ENCODE measurements around the gene TLDC2.
"Not testable (repeated sequence)": the region's sequence is repeated elsewhere in the genome, so short reads cannot be mapped to it uniquely, and the experiment has no call there.

Gene TLDC2

DNA sequence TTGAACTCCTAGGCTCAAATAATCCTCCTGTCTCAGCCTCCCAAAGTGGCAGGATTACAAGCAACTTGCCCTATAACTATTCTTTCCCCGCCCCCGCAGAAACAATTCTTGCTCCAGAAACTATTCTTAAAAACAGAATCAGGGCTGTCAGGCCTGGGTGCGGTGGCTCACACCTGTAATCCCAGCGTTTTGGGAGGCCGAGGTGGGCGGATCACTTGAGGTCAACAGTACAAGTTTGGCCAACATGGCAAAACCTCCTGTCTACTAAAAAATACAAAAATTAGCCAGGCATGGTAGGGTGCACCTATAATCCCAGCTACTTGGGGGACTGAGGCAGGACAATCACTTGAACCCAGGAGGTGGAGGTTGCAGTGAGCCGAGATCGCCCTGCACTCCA is 44.4 kb downstream of the TLDC2 start:
- TF ChIP-seq, protein P1, sequence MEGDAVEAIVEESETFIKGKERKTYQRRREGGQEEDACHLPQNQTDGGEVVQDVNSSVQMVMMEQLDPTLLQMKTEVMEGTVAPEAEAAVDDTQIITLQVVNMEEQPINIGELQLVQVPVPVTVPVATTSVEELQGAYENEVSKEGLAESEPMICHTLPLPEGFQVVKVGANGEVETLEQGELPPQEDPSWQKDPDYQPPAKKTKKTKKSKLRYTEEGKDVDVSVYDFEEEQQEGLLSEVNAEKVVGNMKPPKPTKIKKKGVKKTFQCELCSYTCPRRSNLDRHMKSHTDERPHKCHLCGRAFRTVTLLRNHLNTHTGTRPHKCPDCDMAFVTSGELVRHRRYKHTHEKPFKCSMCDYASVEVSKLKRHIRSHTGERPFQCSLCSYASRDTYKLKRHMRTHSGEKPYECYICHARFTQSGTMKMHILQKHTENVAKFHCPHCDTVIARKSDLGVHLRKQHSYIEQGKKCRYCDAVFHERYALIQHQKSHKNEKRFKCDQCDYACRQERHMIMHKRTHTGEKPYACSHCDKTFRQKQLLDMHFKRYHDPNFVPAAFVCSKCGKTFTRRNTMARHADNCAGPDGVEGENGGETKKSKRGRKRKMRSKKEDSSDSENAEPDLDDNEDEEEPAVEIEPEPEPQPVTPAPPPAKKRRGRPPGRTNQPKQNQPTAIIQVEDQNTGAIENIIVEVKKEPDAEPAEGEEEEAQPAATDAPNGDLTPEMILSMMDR (IDR thresholded peaks at IDR 0.05; ENCODE audit: low read depth, low read length) = no peak
- no peak overlapping the region for H3K4me3 ChIP-seq (ENCODE audit: low read depth, low read length)

DNA sequence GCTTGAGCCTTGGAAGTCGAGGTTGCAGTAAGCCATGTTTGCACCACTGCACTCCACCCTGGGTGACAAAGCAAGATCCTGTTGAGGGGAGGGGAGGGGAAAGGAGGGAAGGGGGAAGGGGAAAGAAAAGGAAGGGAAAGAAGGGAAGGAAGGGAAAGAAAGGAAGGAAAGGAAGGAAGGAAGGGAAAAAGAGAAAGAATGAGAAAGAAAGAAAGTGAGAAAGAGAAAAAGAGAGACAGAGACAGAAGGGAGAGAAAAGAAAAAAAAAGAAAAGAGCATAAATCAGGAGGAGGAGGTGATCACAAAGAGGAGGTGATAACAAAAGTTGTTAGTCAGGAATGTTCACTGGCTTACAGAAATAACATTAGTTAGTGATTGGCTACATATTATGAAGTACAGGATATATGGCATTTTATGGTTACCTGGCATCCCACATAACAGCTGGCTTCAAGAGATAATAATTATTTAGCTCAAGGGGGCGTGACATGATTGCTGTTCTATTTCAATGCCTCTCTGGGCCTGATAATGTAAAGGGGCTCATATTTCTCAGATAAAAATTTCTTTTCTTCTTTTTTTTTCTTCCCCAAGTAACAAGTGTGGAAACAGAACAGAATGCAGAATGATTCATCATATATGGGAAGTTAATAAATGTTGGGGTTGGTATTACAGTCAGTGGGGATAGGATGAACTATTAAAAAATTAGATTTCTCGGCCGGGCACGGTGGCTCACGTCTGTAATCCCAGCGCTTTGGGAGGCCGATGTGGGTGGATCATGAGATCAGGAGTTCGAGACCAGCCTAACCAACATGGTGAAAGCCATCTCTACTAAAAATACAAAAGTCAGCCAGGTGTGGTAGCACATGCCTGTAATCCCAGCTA is 48.5 kb downstream of the TLDC2 start:
- TF ChIP-seq, protein P1 (IDR thresholded peaks at IDR 0.05; ENCODE audit: low read depth, low read length) = no peak
- no peak overlapping the region for H3K4me3 ChIP-seq (ENCODE audit: low read depth, low read length)

GRCh38 chr20:36925234-36925633 is 49.3 kb downstream of the TLDC2 start:
- TF ChIP-seq, protein P1 (IDR thresholded peaks at IDR 0.05; ENCODE audit: low read depth, low read length) = no peak
- no peak overlapping the region for H3K4me3 ChIP-seq (ENCODE audit: low read depth, low read length)

DNA sequence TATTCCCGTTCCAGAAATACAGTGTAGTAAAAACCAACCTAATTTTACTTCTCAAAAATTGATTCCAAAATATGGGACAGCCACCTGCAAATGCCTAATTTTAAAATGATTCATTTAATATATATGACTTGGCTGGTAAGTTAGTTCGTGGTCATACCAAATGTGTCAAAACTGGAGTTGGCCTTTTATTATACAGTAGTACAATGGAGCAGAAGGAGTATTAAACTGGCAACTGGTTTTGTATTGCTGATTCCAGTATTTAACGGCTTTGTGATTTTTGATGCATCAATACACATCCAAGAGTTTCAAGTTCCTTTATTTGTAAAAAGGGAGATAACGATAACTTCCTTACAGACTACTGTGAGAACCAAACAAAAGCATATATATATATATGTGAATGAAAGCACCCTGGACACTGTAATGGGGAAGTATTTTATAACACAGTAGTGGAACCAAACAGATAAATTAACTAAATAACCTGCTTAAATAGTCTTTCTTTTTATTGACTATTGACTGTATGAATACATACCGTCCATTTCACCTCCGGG is 50.8 kb downstream of the TLDC2 start:
- TF ChIP-seq, protein P1 (IDR thresholded peaks at IDR 0.05; ENCODE audit: low read depth, low read length) = no peak
- H3K4me3 ChIP-seq (ENCODE audit: low read depth, low read length) = no peak overlapping the region

DNA sequence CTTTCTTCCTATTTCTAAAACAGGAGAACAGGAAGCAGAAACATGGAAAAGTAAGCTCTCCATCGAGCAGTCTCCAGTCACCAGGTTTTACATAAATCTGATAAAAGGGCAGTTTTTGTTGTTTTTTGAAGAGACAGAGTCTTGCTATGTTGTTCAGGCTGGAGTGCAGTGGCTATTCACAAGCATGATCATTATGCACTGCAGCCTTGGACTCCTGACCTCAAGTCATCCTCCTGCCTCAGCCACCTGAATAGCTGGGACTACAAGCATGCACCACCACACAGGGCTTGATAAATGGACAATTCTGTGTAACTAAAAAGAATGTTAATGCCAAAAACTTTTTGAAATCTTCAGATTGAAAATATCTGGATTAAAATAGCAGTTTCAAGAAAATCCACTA is 51.8 kb downstream of the TLDC2 start:
- TF ChIP-seq, protein P1 (IDR thresholded peaks at IDR 0.05; ENCODE audit: low read depth, low read length) = no peak
- H3K4me3 ChIP-seq (ENCODE audit: low read depth, low read length) = no peak overlapping the region

GRCh38 chr20:36929290-36929689 is 53.4 kb downstream of the TLDC2 start:
- TF ChIP-seq, protein P1 (IDR thresholded peaks at IDR 0.05; ENCODE audit: low read depth, low read length) = no peak

GRCh38 chr20:36929691-36930090 is 53.8 kb downstream of the TLDC2 start:
- no peak overlapping the region for H3K4me3 ChIP-seq (ENCODE audit: low read depth, low read length)
- TF ChIP-seq, protein P1 (IDR thresholded peaks at IDR 0.05; ENCODE audit: low read depth, low read length) = no peak

More at GRCh38 chr20:36929290-36929689, 53.4 kb downstream of the TLDC2 start:
- H3K4me3 ChIP-seq (ENCODE audit: low read depth, low read length) = no peak overlapping the region

DNA sequence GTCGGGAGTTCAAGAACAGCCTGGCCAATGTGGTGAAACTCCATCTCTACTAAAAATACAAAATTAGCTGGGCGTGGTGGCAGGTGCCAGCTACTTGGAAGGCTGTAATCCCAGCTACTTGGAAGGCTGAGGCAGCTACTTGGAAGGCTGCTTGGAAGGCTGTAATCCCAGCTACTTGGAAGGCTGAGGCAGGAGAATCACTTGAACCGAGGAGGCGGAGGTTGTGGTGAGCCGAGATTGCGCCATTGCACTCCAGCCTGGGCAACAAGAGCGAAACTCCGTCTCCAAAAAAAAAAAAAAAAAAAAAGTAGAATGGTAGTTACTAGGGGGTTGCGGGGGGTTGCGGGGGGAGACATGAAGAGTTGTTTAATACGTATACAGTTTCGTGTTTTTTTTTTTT is 56.1 kb downstream of the TLDC2 start:
- not testable (repeated sequence) for H3K4me3 ChIP-seq (ENCODE audit: low read depth, low read length)
